H1 (cell line): ENCODE results near the gene CDRT4. TPM values are rescaled to one million over a fixed set of nuclear protein-coding genes. Genes with fewer than 3 reads are reported as not detected.

Experiments
- CTCF ChIA-PET: fragments of 300-600 bp; sonication (Branson Sonifier 250); formaldehyde crosslinking; loops from one replicate; lab custom pipeline; 2021; ENCODE audit not compliant: partially characterized antibody; lab: Charles Lee
- POLR2A ChIA-PET: fragments of 300-600 bp; sonication (Branson Sonifier 250); formaldehyde crosslinking; loops from one replicate; lab custom pipeline; 2021; ENCODE audit warnings: inconsistent platforms; ENCODE audit not compliant: partially characterized antibody; lab: Charles Lee
- DNase-seq, 2 experiments: peaks; one replicate each; pipeline versions ENCODE4 v3.0.0 to v3.0.0-alpha.2; 2010 to 2022; ENCODE audit warnings: low spot score in 2 of 2, low read depth in 1 of 2, mixed read lengths in 1 of 2
- FAIRE-seq: peaks from 2 replicates; lab custom pipeline; 2011; peaks lifted over from hg19 to GRCh38; lab: Jason Lieb, UNC
- H2AFZ ChIP-seq: 2 replicates; pipeline ENCODE4 v1.8.1; 2012; ENCODE audit warnings: low read length, inconsistent platforms
- H2AK5ac ChIP-seq: 2 replicates; pipeline ENCODE4 v1.6.1; 2013; ENCODE audit warnings: low read depth, low read length
- H2BK120ac ChIP-seq: replicated peaks from 2 replicates; pipeline ENCODE3; 2013; ENCODE audit warnings: low read depth, low read length, inconsistent platforms
- H2BK12ac ChIP-seq: 2 replicates; pipeline ENCODE4 v1.6.1; 2013; ENCODE audit warnings: low read depth, low read length
- H2BK15ac ChIP-seq: 2 replicates; pipeline ENCODE4 v1.6.1; 2013; ENCODE audit warnings: low read length
- H2BK20ac ChIP-seq: 2 replicates; pipeline ENCODE4 v1.6.1; 2013; ENCODE audit warnings: low read length
- H2BK5ac ChIP-seq: 2 replicates; pipeline ENCODE4 v1.6.1; 2013; ENCODE audit warnings: low read depth, low read length
- H3K14ac ChIP-seq: 2 replicates; pipeline ENCODE4 v1.6.1; 2013; ENCODE audit warnings: inconsistent platforms; ENCODE audit not compliant: insufficient read length
- H3K18ac ChIP-seq: 2 replicates; pipeline ENCODE4 v1.6.1; 2013; ENCODE audit warnings: low read length; ENCODE audit errors: extremely low read depth
- H3K23ac ChIP-seq: 2 replicates; pipeline ENCODE4 v1.6.1; 2013; ENCODE audit warnings: inconsistent platforms; ENCODE audit not compliant: insufficient read length
- H3K23me2 ChIP-seq: 2 replicates; pipeline ENCODE4 v1.6.1; 2013; ENCODE audit warnings: low read depth, low read length
- H3K27ac ChIP-seq: 2 replicates; pipeline ENCODE4 v1.6.1; 2011; ENCODE audit warnings: low read depth, low read length, inconsistent platforms
- H3K27me3 ChIP-seq, 4 experiments: replicated peaks in 1 of 4; 1 replicate in 1 of 4; 2 replicates in 3 of 4; pipeline versions ENCODE4 v1.6.1 to v1.8.1; 2011 to 2013; ENCODE audit warnings: low read length in 3 of 4, mild to moderate bottlenecking in 3 of 4, inconsistent platforms in 2 of 4, mixed read lengths in 2 of 4, moderate library complexity in 1 of 4; ENCODE audit not compliant: control insufficient read depth in 3 of 4, insufficient read depth in 3 of 4; ENCODE audit errors: extremely low read depth in 1 of 4
- H3K36me3 ChIP-seq, 4 experiments: 2 replicates each; pipeline versions ENCODE4 v1.6.1 to v1.8.1; 2011 to 2013; ENCODE audit warnings: mild to moderate bottlenecking in 4 of 4, low read length in 3 of 4, moderate library complexity in 2 of 4, control low read depth in 1 of 4, inconsistent platforms in 1 of 4; ENCODE audit not compliant: insufficient read depth in 4 of 4, control insufficient read depth in 2 of 4
- H3K4ac ChIP-seq: replicated peaks from 2 replicates; pipeline ENCODE3; 2013; ENCODE audit warnings: low read length, low read depth, mixed read lengths, inconsistent platforms; ENCODE audit not compliant: insufficient read length
- H3K4me1 ChIP-seq, 4 experiments: replicated peaks in 1 of 4; 1 replicate in 1 of 4; 2 replicates in 3 of 4; pipeline versions ENCODE4 v1.6.1 to v1.8.1; 2011 to 2013; ENCODE audit warnings: low read length in 3 of 4, inconsistent platforms in 2 of 4, mixed read lengths in 1 of 4; ENCODE audit not compliant: insufficient read depth in 4 of 4, control insufficient read depth in 3 of 4
- H3K4me2 ChIP-seq, 2 experiments: 2 replicates each; pipeline versions ENCODE4 v1.6.1 to v1.8.1; 2011 to 2013; ENCODE audit warnings: low read depth in 2 of 2, low read length in 2 of 2, control low read depth in 1 of 2, inconsistent platforms in 1 of 2, mild to moderate bottlenecking in 1 of 2; ENCODE audit not compliant: insufficient read depth in 1 of 2
- H3K4me3 ChIP-seq, 4 experiments: fragments of 200-600, 300-600 bp in 1 of 4; sonication (generic), shearing (Covaris generic), sonication (Bioruptor Twin) in 1 of 4; 2 replicates each; pipeline versions ENCODE4 v1.5.1 to v1.8.1; 2011 to 2016; ENCODE audit warnings: low read length in 4 of 4, low read depth in 3 of 4, control low read depth in 2 of 4, inconsistent platforms in 2 of 4, mild to moderate bottlenecking in 2 of 4, mixed read lengths in 1 of 4, moderate library complexity in 1 of 4; ENCODE audit not compliant: insufficient read depth in 2 of 4; ENCODE audit errors: extremely low read depth in 1 of 4
- H3K56ac ChIP-seq: replicated peaks from 2 replicates; pipeline ENCODE3; 2013; ENCODE audit warnings: low read depth, mild to moderate bottlenecking, mixed read lengths, low read length, inconsistent platforms; ENCODE audit not compliant: insufficient read length
- H3K79me1 ChIP-seq: 2 replicates; pipeline ENCODE4 v1.6.1; 2013; ENCODE audit warnings: low read depth, low read length, control low read depth
- H3K79me2 ChIP-seq, 2 experiments: 2 replicates each; pipeline versions ENCODE4 v1.6.1 to v1.8.1; 2012 to 2013; ENCODE audit warnings: low read length in 2 of 2, mild to moderate bottlenecking in 2 of 2, inconsistent platforms in 1 of 2; ENCODE audit not compliant: insufficient read depth in 2 of 2, control insufficient read depth in 1 of 2
- H3K9ac ChIP-seq, 4 experiments: replicated peaks in 1 of 4; 1 replicate in 1 of 4; 2 replicates in 3 of 4; pipeline versions ENCODE4 v1.6.1 to v1.8.1; 2011 to 2013; ENCODE audit warnings: low read depth in 3 of 4, low read length in 3 of 4, control low read depth in 2 of 4, mild to moderate bottlenecking in 2 of 4, moderate library complexity in 2 of 4, inconsistent platforms in 1 of 4; ENCODE audit errors: extremely low read depth in 1 of 4
- H3K9me3 ChIP-seq, 2 experiments: 2 replicates each; pipeline versions ENCODE4 v1.6.1 to v1.8.1; 2012 to 2013; ENCODE audit warnings: mild to moderate bottlenecking in 2 of 2, moderate library complexity in 2 of 2, control low read depth in 1 of 2, inconsistent platforms in 1 of 2, low read depth in 1 of 2, low read length in 1 of 2, mixed read lengths in 1 of 2; ENCODE audit not compliant: insufficient read depth in 2 of 2
- H4K20me1 ChIP-seq, 2 experiments: replicated peaks in 1 of 2; 2 replicates each; pipeline versions ENCODE3 to v1.8.1; 2011 to 2013; ENCODE audit warnings: inconsistent platforms in 2 of 2, low read length in 2 of 2, mild to moderate bottlenecking in 1 of 2; ENCODE audit not compliant: insufficient read depth in 2 of 2, control insufficient read depth in 1 of 2
- H4K5ac ChIP-seq: 2 replicates; pipeline ENCODE4 v1.6.1; 2013; ENCODE audit warnings: low read length, low read depth, mixed read lengths, inconsistent platforms; ENCODE audit not compliant: insufficient read length
- H4K8ac ChIP-seq: 2 replicates; pipeline ENCODE4 v1.8.0; 2013; ENCODE audit warnings: mild to moderate bottlenecking, moderate library complexity, low read length, inconsistent platforms; ENCODE audit not compliant: insufficient read depth; ENCODE audit errors: extremely low read depth
- H4K91ac ChIP-seq: replicated peaks from 2 replicates; pipeline ENCODE3; 2013; ENCODE audit warnings: low read length, mixed read lengths, inconsistent platforms; ENCODE audit not compliant: insufficient read length
- TAF1 ChIP-seq: IDR thresholded peaks from 2 replicates; pipeline ENCODE4 v1.6.1; 2011; ENCODE audit warnings: mild to moderate bottlenecking, low read depth, low read length
- WGBS, 2 experiments: shearing (Covaris generic) in 1 of 2; methylation state at CpG; one replicate each; pipeline versions ENCODE4 v1.1.6 to v1.1.7; 2013 to 2015; ENCODE audit warnings: low lambda C conversion rate in 2 of 2, mixed read lengths in 2 of 2, inconsistent platforms in 1 of 2, low coverage in 1 of 2, missing lambda C conversion rate in 1 of 2; ENCODE audit not compliant: insufficient replicate concordance in 2 of 2, insufficient coverage in 1 of 2, insufficient read length in 1 of 2; ENCODE audit errors: extremely low coverage in 1 of 2, missing lambda C conversion rate in 1 of 2; 5-methylcytosine and 5-hydroxymethylcytosine counted together
- polyA plus RNA-seq, 7 experiments: library from polyadenylated mRNA; depleted of rRNA in 3 of 7; stranded (reverse) in 5 of 7; unstranded in 2 of 7; fragments of >200 nt in 5 of 7; fragments of 200-250 nt in 2 of 7; gene quantifications; 1 replicate in 5 of 7; 2 replicates in 1 of 7; 4 replicates in 1 of 7; pipeline versions ENCODE4 v1.2.1 to v1.2.3, GENCODE V29; 2011 to 2013; ENCODE audit warnings: missing spikeins in 2 of 7, mixed read lengths in 2 of 7
- total RNA-seq: library from RNA; stranded (reverse); fragmentation: NEBNext Ultra II Directional; extraction: Animal tissue kit (Norgen Biotek cat#: 25700); gene quantifications from 2 replicates; pipeline ENCODE4 v1.2.1, GENCODE V29; 2021

Gene CDRT4
- total and polyA plus RNA-seq, 2 of the 8 experiments (the other 6 are each of a cell fraction or from before 2014, with no cell fraction given): 2.6 to 5.6 TPM

DNA sequence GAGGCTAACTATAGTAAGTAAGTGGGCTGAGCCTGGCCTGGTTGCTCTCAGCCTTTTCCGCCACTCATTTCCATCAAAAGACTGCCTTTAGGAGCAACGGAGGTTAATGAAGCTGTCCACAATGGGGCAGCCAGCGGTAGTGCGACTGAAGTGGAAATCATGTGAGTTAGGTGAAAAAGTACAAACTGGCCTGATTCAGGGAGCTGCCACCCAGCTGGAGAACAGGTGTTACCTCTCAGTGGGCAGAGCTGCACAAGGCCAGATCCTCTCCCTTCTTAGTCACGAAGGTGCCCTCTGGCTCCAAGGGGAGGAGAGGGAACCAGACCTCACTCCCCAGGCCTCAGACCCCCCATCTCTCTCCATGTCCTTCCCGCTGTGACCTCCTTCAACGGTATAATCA lies 34.4 kb upstream of the CDRT4 start:
- Histone ChIP-seq H3K9ac (no peak overlapping the region; a peak in 1 of 7 replicates), H3K79me2 (no peaks in the 10 kb centered on the region), H4K5ac (no peak overlapping the region), H3K4ac (no peak overlapping the region), H3K14ac (no peak overlapping the region), H3K23me2 (no peaks in the 10 kb centered on the region), H3K27me3 (no peaks in the 10 kb centered on the region)
- WGBS, 2 experiments: 90% methylated on average over 7 of the region's 7 CpGs; no CpG with 5 or more reads in 1 of the 2 experiments
- TF ChIP-seq TAF1: no peak
- TF ChIP-seq, all 59 proteins: peak for 0
- Histone ChIP-seq H3K4me3 (no peak overlapping the region), H3K36me3 (no peaks in the 10 kb centered on the region), H4K8ac (no peak overlapping the region), H2BK120ac (no peak overlapping the region), H2AK5ac (peak overlapping the region; percentile 40), H3K4me2 (no peak overlapping the region), H3K27ac (no peak overlapping the region), H2BK5ac (no peak overlapping the region), H3K4me1 (peaks cover 0 to 5% (median 3%) of the 10 kb centered on the region in 4 experiments; a peak in 4 of 7 replicates), H2BK12ac (no peak overlapping the region), H2BK15ac (no peak overlapping the region), H3K18ac (no peak overlapping the region), H3K56ac (no peak overlapping the region), H3K23ac (no peak overlapping the region), H4K91ac (no peak overlapping the region), H2AFZ (no peak overlapping the region), H4K20me1 (no peaks in the 10 kb centered on the region), H3K79me1 (no peaks in the 10 kb centered on the region), H3K9me3 (no peaks in the 10 kb centered on the region), H2BK20ac (no peak overlapping the region)
- CTCF ChIA-PET: interaction anchor here (0.8 to 7.3 kb wide), 15 partner anchors 8 to 268 kb away, joined by 3 to 87 read pairs (median 6); partner anchors contain the start of gene PMP22
- POLR2A ChIA-PET: interaction anchor here (1.0 to 1.3 kb wide), 3 partner anchors 11 to 35 kb away, joined by 3 to 4 read pairs (median 3); no protein-coding TSS in a partner anchor
- FAIRE-seq (no peak), DNase-seq (no peak)
